Retina (tissue), 1 donor: ENCODE data around the gene OR52E4.

ENCODE experiments used
- DNase-seq: peaks from one replicate; pipeline ENCODE4 v3.0.0-alpha.2; 2016

The OR52E4 gene

DNA sequence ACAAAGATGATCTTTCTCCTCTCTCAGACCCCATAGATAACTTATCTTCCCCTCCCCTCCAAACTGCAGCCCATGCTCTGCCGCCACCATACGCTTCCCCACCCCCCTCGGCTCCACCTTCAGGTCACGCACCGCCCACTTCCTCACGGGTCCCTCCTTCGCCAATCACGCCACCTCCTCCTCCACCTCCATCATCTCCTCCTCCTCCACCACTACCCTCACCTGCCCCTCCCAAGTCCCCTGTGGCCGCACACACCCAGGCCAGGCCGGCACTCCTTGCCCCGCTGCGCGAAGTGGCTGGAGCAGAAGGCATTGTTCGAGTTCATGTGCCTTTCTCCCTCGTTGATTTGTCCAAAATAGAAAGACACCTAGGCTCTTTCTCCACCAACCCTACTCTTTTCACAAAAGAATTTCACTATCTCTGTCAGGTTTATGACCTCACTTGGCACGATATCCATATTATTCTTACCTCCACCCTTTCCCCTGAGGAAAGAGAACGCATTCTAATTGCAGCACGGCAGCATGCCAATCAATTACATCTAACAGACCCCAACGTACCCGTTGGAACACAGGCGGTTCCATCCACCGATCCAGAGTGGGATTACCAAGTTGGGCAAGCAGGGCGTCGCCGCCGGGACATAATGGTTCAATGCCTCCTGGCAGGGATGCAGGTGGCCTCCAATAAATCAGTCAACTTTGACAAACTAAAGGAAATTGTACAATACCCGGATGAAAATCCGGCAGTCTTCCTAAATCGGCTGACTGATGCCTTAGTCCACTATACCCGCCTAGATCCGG lies 49.3 kb downstream of the OR52E4 start:
- no peak for DNase-seq

DNA sequence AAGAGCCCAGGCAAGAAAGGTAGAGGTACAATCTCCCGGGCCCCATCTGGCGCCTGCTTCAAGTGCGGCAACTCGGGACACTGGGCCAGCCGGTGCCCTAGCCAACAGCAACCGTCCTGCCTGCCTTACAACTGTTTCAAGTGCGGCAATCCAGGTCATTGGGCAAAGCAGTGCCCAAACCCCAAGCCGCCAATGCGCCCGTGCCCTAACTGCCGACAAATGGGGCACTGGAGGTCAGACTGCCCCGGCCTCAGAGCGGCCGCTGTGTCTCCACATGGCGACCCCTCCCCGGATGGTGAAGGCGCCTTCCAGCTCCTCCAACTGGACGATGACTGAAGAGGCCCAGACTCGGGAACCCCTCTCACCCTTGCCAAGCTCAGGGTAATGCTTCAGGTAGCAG lies 50.2 kb downstream of the OR52E4 start:
- DNase-seq, result no peak

DNA sequence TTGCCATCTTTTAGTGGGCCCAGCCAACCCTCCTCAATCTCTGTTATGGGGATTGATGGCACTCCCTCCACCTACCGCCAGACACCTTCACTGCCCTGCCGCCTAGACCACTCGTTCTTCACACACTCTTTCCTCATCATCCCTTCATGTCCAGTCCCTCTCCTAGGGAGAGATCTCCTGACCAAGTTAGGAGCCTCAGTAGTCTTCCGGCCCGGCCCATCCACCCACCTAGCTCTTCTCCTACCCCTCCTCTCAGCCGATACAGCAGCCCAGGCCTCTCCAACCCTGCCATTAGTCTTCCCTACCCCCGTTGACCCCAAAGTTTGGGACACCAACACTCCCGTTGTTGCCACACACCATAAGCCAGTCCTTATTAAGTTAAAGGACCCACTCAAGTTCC lies 50.6 kb downstream of the OR52E4 start:
- DNase-seq, result no peak

DNA sequence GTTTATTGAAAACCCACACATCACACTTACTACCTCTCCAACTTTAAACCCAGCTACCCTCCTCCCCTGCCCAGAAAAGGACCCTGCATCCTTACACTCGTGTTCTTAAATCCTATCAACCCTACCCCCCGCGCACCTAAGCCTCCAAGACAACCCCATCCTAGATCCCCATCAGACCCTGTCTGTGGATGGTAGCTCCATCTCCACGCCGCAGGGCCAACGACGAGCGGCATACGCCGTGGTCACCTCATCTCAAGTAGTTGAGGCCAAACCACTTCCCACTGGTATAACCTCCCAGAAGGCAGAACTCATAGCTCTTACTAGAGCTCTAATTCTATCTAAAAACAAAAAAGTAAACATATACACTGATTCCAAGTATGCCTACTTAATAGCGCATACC lies 52.2 kb downstream of the OR52E4 start:
- no peak for DNase-seq

DNA sequence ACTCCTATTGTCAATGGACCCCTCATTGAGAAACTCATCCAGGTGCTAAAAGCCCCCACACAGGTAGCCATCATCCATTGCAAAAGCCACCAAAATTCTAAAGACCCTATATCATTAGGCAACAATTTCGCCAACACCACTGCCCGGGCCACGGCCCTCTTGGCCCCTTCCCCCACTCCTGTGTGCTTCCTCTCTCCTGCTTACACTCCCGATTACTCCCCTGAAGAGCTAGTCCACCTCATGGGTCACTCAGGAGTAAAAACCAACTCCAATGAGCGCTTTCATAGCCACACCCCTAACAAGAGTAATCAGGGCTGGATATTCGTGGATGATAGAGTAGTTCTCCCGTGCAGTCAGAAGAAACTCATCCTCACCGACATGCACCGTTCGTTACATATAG lies 52.7 kb downstream of the OR52E4 start:
- DNase-seq, result no peak
